Stimulated activated CD4-positive, alpha-beta T cell treated with anti-CD3 and anti-CD28 coated beads, Interleukin-1b, Interleukin-23, amount 100 ng/mL, for 48 hours (primary cell): ENCODE measurements around the gene NOS3.
A peak's percentile ranks its signal among the peaks of the same experiment; 100 is the strongest.

ENCODE experiments used
- DNase-seq: peaks from one replicate; pipeline ENCODE4 v3.0.0-alpha.2; 2020

The NOS3 gene

GRCh38 chr7:150981644-150982043, 9.2 kb upstream of the NOS3 start:
- DNase-seq = no peak

DNA sequence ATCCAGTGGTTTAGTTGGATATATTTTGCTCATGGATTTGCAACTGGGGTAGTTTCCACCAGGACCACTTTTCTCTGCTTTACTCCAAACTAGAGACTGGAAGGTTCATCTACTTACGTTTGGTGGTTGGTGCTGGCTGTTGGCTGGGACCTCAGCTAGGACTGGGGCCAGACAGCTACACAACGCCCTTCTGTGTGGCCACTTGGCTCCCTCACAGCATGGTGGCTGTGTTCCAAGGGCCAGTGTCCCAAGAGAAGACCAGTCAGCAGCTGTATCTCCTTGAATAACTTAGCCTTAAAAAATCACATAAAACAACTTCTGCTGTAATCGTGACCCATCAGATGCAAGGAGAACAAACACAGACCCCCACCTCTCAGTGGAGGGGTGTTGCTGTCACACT, 8.5 kb upstream of the NOS3 start:
- no peak for DNase-seq

- no peak for DNase-seq
Measured at GRCh38 chr7:150983893-150984368, 6.9 kb upstream of the NOS3 start.

- DNase-seq = peak; percentile 48
Measured at GRCh38 chr7:150986099-150986512, 4.7 kb upstream of the NOS3 start.

GRCh38 chr7:150986556-150986955, 4.3 kb upstream of the NOS3 start:
- DNase-seq = no peak

DNA sequence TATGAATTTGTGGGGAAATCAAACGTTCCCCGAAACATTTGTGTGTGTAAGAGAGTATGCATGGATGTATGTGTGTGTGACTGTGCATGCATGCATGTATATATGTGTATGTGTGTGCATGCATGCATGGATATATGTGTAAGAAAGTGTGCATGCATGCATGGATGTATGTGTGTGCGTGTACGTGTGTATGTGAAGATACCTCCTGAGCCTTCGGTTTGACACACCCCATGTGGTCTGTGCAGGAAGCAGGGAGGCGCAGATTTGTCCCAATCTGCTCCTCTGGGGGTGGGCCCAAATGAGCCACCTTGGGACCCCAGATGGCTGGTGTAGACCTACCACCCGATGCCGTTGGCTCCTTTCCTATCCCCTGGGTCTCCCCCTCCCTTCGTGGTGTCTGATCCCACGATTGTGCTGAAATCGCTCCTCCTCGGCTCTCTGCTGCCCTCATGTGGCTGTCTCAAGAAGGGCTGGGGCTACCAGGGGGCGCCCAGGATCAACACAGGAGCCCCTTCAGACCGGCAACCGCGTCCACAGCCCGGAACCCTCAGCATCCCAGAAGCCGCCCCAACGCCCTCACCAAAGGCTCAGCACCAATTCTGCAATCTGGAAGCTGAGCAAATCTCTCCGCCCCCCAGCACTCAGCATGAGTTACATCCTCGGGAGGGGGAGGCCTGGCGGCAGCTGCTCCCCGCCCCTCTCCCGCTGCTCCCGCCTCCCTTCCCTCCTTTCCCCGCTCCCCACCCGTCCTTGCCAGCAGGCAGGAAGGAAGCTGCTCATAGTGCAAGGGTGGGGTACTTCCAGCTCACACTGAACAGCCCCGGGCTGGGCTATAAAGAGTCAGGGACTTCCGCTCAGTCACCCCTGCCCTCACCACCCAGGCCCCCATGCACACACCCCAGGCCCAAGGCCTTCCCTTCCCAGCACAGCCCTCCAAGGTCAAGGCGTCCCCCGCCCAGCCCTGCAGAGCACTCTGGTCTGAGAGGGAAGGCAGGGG, 2.3 kb upstream of the NOS3 start:
- peak; percentile 70 for DNase-seq

- DNase-seq = no peak
Measured at GRCh38 chr7:150989456-150989855, 1.4 kb upstream of the NOS3 start.

DNA sequence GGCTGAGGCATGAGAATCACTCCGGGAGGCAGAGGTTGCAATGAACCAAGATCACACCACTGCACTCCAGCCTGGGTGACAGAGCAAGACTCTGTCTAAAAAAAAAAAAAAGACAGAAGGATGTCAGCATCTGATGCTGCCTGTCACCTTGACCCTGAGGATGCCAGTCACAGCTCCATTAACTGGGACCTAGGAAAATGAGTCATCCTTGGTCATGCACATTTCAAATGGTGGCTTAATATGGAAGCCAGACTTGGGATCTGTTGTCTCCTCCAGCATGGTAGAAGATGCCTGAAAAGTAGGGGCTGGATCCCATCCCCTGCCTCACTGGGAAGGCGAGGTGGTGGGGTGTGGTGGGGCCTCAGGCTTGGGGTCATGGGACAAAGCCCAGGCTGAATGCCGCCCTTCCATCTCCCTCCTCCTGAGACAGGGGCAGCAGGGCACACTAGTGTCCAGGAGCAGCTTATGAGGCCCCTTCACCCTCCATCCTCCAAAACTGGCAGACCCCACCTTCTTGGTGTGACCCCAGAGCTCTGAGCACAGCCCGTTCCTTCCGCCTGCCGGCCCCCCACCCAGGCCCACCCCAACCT, 1.3 kb downstream of the NOS3 start:
- no peak for DNase-seq

- DNase-seq = no peak
Measured at GRCh38 chr7:150992833-150993302, 2.1 kb downstream of the NOS3 start.

- no peak for DNase-seq
Measured at GRCh38 chr7:150993511-150993910, 2.7 kb downstream of the NOS3 start.

DNA sequence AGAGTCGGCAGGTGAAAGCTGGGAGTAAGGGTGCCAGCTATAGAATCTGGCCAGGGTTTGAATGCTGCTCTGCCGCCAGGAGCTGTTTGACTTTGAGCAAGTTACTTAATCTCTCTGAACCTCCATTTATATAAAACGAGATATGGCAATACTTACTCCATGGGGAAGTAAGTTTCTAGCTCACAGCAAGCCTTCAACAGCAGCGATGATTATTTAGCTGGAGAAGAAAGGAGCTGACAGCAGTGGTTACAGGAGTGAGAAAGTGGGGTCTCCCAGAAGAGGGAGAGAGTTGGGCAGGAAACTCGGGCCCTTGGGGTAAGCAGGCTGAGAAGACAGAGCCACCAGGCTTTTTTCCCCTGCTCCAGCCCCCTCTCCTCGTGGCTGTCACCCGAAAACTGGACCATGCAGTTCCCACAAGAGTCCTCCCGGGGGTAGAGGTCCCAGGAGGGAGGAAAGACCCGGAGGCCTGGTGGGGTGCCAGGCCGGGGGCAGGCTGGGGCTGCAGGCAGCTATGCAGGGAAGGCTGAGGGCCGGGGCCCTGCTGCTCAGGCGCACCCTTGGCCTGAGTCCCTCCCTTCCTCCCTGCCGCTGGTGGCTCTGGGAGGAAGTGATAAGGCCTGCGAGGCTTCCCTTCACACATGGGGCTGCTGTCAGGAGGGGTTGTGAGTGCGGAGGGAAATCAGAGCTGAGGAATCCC, 3.5 kb downstream of the NOS3 start:
- DNase-seq = no peak

DNA sequence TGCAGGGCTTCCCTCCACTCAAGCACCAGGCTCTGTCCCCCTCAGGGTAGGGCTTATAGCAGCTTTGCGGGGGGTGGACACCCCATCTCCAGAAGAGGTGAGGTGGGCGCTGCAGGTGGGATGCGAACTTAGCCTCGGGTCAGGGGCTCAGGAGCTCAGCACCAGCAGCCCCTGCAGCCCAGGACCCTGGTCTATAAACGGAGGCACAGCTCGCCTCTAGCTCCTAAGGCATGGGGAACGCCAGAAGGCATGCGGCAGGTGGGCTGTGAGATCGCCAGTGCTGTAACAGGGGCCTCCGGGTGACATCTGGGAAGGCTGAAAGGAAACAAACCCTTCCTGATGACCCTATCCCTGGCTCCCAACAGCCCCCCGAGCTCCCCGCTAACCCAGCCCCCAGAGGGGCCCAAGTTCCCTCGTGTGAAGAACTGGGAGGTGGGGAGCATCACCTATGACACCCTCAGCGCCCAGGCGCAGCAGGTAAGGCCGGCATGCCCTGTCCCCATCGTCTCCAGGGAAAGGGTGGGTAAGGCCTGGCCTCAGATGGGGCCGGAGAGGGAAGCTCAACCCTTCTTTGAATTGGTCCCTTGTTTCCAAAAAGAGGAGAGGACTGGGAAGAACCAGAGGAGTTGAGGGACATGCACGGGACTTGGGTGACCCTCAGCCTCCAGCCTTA, 4.2 kb downstream of the NOS3 start:
- DNase-seq = no peak

- no peak for DNase-seq
Measured at GRCh38 chr7:150996376-150997074, 5.7 kb downstream of the NOS3 start.

DNA sequence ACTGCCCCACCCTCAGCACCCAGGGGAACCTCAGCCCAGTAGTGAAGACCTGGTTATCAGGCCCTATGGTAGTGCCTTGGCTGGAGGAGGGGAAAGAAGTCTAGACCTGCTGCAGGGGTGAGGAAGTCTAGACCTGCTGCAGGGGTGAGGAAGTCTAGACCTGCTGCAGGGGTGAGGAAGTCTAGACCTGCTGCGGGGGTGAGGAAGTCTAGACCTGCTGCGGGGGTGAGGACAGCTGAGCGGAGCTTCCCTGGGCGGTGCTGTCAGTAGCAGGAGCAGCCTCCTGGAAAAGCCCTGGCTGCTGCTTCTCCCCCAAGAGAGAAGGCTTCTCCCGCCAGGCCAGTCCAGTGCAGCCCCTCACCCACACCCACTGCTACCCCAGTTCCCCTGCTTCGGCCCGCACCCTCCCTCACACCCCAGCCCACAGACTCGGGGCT, 6.3 kb downstream of the NOS3 start:
- DNase-seq = no peak

DNA sequence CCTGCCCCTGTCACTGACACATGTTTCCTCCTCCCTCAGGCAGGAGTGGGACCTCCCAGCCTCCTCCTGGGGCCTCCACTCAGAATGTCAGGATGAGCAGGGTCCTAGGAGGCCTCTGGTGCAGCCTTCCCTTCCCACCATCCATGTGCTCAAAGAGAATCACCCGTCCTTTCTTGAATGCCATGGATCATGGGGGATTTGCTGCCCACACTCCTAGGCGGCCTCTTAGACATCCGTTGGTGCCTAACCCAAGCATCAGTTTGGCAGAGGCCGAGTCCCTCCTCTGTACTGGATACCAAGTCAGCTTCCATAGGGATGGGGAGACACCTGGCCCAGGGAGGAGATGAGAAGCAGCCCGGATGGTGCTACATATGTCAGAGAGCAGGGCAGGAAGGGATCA, 7.0 kb downstream of the NOS3 start:
- DNase-seq = no peak

- no peak for DNase-seq
Measured at GRCh38 chr7:150998341-150998740, 7.5 kb downstream of the NOS3 start.

DNA sequence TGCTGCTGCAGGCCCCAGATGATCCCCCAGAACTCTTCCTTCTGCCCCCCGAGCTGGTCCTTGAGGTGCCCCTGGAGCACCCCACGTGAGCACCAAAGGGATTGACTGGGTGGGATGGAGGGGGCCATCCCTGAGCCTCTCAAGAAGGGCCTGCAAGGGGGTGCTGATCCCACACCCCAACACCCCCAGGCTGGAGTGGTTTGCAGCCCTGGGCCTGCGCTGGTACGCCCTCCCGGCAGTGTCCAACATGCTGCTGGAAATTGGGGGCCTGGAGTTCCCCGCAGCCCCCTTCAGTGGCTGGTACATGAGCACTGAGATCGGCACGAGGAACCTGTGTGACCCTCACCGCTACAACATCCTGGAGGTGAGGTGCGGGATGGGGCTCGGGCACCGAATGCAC, 8.2 kb downstream of the NOS3 start:
- DNase-seq = no peak

GRCh38 chr7:150999497-151000230, 8.8 kb downstream of the NOS3 start:
- no peak for DNase-seq

- DNase-seq = no peak
Measured at GRCh38 chr7:151000897-151001495, 10.2 kb downstream of the NOS3 start.

DNA sequence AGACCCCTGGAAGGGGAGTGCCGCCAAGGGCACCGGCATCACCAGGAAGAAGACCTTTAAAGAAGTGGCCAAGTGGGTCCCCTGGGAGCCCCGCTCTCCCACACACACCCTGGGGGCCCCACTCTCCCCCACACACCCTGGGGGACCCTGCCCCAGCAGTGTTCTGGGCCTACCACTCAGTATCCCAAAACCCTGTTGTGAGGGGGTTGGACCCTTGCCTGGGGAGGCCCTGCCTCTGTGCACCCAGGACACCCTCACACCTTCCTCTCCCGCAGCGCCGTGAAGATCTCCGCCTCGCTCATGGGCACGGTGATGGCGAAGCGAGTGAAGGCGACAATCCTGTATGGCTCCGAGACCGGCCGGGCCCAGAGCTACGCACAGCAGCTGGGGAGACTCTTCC, 10.7 kb downstream of the NOS3 start:
- DNase-seq = no peak

GRCh38 chr7:151003572-151003971, 12.8 kb downstream of the NOS3 start:
- no peak for DNase-seq
